GM18511 (cell line): ENCODE data around the gene WBP2.

Source experiments
- ATAC-seq: cut with Tn5 transposase; IDR thresholded peaks from one replicate; pipeline ENCODE4 v1.9.1; 2021; ENCODE audit warnings: mild to moderate bottlenecking, moderate library complexity; ENCODE audit not compliant: unreplicated experiment

Gene WBP2

DNA sequence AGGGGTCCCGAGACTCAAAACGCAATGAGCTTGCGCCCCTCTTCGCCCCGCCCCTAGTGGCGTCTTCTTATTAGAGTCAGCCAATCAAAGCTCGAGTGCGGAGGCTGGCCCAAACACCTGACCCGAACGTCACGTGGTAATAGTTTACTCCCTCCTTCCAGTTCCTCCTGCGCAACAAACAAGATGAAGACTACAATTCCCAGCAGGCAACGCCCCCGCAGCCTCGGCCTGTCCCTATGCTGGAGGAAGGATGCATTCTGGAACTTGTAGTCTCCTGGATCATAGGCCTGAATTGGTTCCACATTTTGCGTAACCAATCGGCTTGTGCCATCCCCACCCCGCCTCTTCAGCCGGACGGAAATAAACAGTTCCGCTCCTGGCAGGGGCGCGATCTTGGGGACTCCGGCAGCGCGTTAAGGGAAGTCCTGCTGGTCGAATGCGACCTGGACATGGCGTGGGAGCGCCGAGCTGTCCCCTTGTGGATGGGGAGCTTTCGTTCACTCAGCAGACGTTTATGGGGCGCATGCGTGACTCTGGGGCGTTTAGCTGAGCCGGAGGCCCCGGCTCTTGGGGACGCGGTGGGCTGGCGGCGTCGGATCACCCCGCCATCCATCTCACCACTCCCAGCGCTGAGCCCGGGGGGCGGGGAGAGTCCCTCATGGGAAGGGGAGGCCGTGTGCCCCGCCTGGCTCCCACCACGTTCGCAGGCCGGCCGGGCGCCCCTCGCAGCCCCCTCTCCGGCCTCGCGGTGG lies at the start of gene WBP2:
Gene WBP2 (minus strand): TSS at position 26 of the 752 bp plus-strand sequence. CDS start 38 bp downstream, outside the sequence.
- peak; percentile 87 for ATAC-seq

DNA sequence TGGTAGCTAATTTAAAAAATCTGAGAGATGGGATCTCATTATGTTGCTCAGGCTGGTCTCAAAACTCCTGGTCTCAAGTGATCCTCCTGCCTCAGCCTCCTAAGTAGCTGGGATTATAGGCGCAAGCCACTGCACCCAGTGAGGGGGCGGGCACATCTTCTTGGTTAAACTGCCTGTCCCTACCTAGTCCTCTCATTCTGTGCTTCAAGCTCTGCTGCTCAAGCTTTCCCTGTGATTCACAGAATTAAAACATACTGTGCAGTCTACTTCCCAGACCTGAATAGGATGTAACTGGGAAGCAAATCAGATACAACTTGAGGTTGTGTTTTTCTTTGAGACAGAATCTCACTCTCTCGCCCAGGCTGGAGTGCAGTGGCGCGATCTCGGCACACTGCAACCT lies 47.3 kb upstream of the WBP2 start:
- ATAC-seq: no peak

DNA sequence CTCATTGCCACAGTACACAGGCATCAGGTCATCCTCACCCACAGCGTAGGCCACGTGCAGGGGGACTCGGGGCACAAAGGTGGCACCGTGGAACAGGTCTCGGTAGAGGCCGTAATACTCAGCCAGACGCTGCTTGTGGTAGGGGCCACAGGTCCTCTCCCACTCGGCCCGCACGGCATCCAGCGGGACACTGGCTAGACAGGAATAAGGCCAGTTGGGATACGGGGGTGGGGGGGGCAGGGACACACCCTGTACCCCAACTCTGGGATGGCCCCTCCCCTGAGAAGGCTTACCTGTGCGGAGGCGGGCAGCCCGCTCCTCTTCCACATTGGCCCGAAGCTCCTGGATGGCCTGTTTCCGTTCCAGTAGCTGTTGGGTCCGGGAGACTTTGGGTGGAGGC lies 46.6 kb upstream of the WBP2 start:
- no peak for ATAC-seq

DNA sequence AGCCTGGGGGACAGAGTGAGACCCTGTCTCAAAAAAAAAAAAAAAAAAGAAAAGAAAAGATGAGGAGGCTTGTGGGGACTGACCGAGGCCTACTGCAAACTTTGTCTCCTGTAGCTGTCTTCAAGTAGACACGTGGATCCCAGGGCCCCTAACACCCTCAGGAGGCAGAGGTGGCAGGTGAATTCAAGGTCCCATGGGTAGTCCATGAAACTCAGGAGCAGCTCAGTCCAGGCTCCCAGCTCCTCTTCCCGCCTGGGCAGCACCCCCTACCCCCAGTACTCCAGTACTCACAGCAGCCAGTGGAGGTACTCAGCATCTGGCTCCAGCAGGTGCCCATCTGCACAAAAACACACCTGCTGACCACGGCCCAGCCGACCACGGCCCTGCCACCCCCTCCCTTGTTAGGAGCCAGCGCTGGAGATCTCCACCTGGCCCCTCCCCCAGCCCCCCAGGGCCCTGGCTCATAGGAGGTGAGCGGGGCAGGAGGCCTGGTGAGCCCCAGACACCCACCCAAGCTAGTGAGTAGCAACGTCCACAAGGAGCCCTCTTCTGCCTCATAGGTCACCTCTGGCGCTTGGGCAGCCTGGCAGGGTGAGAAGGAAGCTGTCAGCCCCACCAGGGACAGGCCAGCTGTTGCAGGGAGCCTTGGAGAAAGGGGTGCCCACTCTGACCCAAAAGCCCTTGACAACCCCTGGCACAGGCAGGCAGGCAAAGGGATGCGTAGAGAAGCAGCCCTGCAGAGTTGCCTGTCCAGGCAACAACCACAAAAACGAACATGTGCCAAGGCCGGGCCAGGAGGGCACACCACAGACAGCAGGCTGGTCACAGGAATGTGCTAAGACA lies 45.8 kb upstream of the WBP2 start:
- ATAC-seq: no peak

DNA sequence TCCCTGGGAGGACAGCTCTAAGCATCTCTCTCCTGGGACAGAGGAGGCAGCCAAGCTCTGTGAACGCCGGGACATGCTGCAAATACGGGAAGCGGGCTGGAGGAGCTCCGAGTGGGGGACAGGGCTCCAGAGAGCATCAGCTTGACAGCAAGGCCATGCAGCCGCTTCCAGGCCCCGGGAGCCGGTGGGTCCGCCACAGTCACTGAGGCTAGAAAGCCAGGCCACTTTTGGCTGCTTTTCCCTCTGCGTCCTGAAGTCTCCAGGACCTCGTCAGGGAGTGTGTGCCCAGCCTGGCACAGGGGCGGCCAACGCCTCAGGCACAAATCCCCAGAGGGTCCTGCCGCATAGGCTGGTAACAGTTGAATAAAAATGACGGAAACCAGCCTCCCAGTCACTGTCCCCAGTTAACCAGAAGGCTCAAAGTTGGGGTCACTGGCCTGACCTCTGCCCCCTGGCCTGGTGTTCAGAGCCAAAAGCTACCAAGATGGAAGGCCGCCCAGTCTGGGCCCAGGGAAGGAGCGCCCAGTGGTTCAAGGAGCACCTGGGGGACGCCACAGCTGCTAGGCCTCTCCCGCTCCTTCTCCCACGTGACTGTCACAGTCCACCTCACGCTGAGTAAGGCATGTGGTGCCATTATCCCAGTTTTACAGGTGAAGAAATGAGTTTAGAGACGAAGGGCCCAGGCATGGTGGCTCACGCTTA lies 44.8 kb upstream of the WBP2 start:
- ATAC-seq: no peak

DNA sequence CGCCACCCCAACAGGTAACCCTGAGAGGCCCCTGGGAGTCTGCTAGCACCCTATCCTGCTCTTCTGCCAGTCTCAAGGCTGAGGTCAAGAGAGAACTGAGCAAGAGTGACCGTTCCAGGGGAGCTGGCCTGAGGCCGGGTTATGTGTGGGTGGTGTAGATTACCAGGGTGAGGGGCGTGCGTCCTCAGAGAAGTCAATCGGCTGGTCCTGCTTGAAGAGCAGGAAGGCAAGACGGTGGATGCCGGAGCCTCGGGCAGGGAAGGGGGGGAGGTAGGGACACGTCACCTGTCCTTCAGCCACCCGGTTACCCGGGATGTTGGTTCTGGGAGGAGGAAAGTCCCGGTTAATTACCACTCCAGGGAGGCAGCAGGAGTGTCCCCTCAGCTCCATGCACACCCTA lies 44.2 kb upstream of the WBP2 start:
- no peak for ATAC-seq

DNA sequence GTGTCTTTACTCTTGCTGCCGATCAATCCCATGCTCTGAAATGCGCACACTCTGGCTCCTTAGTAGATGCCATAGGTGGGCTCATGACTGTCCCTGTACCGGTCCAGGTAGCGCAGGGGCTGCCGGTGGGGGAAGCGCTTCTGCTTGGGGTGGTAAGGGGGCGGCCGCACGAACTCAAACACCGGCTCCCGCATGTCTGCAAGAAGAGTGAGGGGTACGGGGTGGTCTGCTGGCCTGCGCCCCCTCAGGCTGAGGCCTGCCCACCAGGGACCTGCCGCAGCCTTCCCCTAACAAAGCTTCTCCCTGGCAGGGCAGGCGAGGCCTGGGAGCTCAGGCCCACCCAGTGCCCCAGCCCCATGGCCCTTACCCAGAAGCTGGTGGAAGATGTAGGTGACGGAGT lies 43.7 kb upstream of the WBP2 start:
- ATAC-seq: no peak

DNA sequence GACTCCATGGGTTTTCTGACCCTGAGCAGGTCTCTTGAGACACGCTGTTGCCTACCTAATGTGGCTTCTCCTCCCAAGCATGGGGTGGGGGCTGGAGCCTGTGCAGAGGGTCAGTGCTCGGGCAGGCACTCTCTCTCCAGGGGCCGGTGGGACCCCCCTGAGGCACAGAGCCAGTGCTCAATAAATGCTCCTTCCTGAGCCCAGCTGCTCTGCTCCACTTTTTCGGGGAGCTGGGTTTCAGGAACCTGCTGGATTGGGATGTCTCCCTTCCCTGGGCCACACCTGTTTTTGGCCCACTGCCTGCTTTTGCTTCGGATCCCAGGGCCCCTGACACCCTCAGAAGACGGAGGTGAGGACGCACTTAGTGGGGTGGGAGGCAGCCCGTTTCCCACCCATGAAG lies 42.9 kb upstream of the WBP2 start:
- ATAC-seq: no peak

DNA sequence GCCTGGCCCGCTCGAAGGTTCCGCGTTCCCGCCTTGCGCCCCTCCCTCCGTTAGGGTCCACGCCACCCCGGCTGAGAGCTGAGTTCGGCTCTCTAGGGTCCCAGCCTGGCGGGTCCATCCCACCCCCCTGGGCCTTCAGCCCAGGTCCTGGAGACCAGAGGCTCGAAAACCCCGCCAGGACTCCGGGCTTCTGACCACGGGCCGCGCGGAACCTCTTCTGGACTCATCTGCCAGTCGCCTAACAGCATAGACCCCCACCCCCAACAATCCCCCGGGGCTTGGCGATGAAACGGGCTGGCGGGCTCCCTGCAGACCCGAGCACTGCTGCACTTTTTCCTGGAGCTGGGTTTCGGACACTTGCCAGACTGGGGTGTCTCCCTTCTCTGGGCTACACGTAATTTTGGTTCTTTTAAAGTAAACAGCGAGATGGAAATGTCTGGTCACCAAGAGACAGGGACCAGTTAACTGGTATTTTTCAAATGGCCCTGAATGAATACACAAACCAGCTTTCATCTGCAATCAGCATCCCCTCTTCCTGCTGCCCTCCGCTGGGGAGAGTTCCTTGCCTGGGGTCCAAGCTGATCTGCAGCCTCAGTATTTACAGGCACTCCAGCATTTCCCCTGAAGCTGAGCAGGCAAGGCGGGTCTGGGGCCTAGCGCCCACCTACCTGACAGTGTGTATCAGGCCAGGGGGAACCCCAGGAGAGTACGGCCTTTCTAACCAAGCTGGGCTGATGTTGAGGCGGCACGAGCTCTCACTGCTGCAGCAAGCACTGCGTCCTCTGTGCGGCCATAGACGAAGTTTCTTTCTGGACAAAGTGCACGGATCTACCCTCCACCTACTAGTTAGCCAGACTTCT lies 42.3 kb upstream of the WBP2 start:
- no peak for ATAC-seq

DNA sequence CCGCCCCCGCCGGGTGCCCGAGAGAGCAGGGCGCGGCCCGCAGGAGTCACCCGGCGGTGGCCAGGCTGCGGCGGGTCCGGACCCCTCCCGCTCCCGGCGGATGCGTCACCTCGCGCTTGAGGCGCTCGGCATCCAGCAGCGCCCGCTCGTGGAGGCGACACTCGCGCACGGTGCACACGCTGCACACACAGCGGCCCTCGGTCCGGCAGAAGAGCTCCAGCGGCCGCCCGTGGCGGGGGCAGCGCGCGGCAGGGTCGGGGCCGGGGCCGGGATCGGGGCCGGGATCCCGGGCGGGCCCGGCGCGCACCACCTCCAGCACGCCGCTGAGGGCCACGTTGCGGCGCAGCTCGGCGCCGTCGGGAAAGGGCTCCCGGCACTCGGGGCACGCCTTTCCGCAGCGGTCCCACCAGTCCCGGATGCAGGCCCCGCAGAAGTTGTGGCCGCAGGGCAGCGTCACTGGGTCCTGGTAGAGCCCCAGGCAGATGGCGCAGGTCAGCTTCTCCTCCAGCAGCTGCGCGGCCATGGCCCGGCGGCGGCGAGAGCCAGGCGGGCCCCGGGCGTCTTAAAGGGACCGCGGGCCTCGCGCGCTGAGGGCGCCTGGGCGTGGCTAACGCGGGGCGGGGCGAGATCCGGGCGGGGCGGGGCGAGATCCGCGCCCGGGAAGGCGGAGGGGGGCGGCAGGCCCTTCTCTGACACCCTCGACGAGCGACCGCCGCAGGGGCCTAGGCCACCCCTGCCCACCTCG lies 41.5 kb upstream of the WBP2 start, which contains the start of gene TRIM65:
Gene TRIM65 (minus strand): TSS at position 537 of the 745 bp plus-strand sequence. CDS start 14 bp downstream, at position 523.
- ATAC-seq: peak; percentile 68

DNA sequence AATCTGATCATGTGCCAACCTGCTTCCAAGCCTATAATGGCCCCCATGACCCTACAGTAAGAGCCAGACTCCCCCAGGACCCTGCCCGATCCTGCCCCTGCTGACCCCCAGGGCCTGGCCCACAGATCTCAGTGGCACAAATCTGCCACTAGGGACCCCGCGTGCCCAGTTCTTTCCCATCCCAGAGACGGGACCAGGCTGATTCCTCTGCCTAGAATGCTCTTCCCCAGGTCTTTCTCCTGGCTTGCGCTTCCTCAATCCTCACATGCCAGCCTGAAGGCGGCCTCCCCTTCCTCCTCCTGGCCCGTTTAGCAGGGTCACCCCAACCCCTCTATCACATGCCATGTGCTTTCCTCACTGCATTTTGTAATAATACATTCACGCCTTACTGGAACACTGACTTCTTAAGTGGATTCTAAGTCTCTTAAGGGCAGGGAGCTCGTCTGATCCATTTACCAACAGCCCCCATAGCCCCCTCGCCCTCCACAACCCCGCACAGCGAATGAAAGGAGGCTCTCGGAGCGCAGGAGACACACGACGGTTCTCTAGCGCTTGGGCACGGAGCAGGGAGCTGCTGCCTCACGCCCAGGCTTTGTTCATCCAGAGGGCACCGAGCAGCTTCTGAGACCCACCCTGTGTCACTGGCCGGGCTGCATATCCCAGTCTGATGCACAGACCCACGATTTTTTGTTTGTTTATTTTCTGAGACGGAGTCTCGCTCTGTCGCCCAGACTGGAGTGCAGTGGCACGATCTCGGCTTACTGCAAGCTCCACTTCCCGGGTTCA lies 40.4 kb upstream of the WBP2 start:
- no peak for ATAC-seq

DNA sequence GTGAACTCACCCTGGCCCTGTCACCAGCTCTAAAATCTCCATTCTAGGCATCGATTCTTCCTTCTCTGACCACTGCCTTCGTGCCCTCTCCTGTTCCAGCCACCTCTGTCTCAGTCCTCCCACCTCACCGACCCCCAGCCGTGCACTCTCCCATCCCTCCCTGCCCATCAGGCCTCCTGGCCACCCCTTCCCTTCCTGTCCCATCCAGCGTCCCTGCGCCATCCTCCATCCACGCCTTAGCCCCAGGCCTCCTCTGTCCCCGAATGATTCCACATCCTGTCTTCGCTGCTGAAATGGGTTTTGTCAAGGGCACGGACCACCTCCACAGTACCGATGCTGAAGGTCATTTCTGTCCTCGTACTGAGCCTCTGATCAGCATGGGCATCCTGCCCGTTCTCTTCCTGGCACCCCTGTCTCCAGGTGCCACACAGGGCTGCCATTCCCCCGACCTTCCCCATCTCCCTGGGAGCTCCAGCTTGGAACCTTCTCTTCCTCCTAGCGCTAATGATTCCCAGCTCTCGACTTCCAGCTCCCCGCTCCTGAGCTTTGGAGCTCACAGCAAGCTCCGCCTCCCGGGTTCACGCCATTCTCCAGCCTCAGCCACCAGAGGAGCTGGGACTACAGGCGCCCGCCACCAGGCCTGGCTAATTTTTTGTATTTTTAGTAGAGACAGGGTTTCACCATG lies 39.1 kb upstream of the WBP2 start:
- no peak for ATAC-seq

DNA sequence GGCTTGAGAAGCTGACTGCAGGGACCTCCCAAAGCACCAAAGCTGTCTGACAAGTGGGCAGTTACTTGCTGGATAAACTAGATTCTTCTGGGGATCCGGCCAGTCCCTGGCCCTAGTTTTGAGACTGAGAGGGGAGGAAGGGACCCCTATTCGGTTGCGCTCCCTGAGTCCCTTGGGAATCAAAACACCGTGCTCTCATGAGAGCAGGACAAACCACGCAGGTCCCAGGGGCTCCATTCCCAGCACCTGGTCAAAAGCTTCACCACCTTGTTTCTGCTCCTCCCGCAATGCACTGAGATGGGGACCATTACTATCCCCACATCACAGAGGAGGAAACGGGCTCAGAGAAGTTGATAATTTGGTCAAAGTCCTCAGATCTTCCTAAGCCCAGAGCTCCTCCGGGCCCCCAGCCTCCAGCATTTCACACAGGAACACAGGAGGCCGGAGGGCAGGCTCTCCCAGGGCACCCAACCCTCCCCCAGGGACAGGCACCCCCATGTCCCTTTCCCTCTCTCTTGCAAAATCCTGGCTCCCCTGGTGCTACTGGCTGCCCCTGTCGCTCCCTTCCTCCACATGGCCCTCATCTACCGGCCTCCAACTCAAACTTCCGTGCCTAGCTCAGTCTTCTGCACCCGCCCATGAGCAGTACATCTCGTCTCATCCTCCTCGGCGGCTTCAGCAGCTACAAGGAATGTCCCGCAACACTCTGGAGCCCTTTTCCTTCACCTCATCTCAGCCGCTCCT lies 38.3 kb upstream of the WBP2 start:
- no peak for ATAC-seq

DNA sequence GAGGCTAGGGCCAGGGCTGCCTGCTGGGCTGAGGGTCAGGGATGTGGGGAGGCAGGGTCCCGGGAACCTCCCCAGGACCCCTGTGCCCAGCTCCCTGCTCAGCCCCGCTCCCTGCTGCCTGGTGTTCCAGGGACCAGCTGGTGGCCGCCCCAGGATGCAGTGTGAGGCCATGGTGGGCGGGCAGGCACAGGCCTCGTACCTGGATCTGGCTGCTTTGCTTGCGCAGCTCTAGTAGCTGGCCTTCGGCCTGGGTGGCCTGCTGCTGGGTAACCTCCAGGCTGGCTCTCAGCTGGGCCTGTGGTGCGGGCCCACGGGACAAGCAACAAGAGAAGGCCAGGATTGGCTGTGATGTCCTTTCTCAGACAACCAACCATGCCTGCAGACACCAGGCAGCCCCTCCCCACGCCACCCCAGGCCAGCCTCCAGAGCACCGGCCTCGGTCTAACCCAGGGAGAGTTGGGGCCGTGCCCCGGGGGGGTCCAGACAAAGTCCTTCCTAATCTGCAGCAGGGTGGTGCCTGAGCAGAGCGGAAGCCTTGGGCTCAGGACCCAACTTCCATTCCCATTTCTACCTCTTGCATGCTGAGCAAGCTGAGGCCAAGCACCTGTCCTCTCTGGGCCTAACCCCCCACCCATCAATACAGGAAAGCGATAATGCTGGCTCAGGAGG lies 37.6 kb upstream of the WBP2 start:
- no peak for ATAC-seq

DNA sequence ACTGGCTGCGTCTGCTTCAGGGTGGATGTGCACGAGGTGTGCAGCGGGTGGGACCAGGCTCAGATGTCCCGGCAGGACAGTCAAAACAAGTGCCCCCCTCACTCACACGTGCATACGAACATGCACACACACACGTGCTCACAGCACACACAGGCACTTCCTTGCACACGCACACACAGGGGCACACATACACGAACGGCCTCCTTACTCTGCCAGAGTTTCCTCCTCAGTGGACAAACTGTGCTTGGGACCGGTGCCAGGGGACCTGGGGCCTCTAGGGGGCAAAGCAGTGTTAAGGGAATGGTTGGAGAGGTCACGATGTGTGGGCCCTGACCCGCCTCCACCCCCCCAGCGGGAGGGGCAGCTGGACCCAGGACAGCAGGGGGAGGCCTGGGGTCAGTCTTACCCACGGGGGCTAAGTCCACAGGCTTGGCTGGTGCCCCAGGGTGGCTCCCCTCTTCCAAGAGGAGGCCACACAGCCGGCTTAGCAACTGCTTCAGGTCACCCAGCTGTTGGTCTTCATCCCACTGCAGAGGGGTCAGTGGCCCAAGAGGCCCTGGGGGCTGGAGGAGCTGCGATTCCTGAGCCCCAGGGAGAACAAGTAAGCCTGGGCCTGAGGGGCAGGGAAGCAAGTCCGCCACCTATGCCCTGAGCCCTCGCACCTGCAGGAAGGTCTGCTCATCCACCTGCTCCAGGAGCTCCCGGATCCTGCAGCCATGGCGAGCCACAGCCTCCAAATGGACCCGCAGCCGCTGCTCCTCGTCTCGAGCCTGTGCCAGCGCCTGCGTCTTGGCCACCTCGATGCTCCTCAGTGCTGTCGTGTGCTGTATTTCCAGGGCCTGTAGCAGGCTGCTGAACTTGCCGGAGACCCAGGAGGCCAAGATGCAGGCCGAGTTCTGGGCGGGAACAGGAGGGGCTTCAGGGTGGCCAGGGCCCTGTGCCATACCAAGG lies 36.7 kb upstream of the WBP2 start:
- no peak for ATAC-seq

DNA sequence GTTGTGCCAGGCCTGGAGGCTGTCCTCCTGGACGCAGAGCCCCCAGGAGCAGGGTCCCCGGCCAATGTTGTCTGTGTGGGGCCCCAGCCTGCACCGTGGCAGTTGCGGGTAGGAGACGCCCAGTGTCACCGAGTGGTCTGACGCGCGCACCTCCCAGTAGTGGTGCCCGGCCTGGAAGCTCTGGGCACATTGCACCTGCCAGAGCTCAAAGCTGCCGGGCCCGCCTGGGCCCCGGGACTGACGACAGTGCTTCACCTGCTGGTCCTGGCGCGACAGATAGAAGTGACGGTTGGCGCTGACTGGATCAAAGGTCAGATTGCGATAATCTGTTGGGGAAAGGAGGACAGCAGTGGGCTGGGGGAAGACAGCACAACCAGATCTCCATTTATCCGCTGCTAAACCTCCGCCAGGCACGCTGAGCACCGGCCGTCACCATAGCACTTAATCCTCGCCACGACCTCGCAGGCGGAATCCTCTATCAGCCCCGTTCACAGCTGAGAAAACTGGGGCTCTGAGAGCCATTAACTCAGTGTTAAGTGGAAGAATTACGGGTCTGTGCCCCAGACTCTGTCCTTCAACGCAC lies 36.0 kb upstream of the WBP2 start:
- ATAC-seq: no peak
